Measurements from ENCODE around the gene ZNF101.
A peak's percentile ranks its signal among the peaks of the same experiment; 100 is the strongest.

Gene ZNF101

GRCh38 chr19:19626516-19627472 is 41.8 kb upstream of the ZNF101 start:
- no peak for DNase-seq (ENCODE audit: extremely low read depth, insufficient read length)
- no peak for TF ChIP-seq CTCF (IDR thresholded peaks at IDR 0.05; ENCODE audit: insufficient read depth, low read length, poor library complexity, severe bottlenecking)
- H3K27me3 ChIP-seq (replicated peaks; ENCODE audit: control insufficient read depth, insufficient read depth, low read length): no peaks in the 10 kb centered on the region
- peaks cover 20% of the 10 kb centered on the region for H3K36me3 ChIP-seq (ENCODE audit: control insufficient read depth, insufficient read depth, low read length)
- peak overlapping the region; percentile 72 for H3K4me3 ChIP-seq (replicated peaks; ENCODE audit: low read depth, low read length)

GRCh38 chr19:19627621-19628500 is 40.8 kb upstream of the ZNF101 start, which contains the start of gene LPAR2:
TSS of gene LPAR2 (minus strand) at chr19:19628220. CDS start at chr19:19627275, 945 bp downstream.
- TF ChIP-seq CTCF (IDR thresholded peaks at IDR 0.05; ENCODE audit: insufficient read depth, low read length, poor library complexity, severe bottlenecking): no peak
- Histone ChIP-seq H3K27me3 (replicated peaks; ENCODE audit: control insufficient read depth, insufficient read depth, low read length) (no peaks in the 10 kb centered on the region), H3K36me3 (ENCODE audit: control insufficient read depth, insufficient read depth, low read length) (peaks cover 24% of the 10 kb centered on the region), H3K4me3 (replicated peaks; ENCODE audit: low read depth, low read length) (peak within 1 kb of the TSS; percentile 72)
- DNase-seq (ENCODE audit: extremely low read depth, insufficient read length): peak; percentile 80

- peak; percentile 57 for DNase-seq (ENCODE audit: extremely low read depth, insufficient read length)
- H3K4me3 ChIP-seq (replicated peaks; ENCODE audit: low read depth, low read length): peak overlapping the region; percentile 72
- peaks cover 24% of the 10 kb centered on the region for H3K36me3 ChIP-seq (ENCODE audit: control insufficient read depth, insufficient read depth, low read length)
- no peaks in the 10 kb centered on the region for H3K27me3 ChIP-seq (replicated peaks; ENCODE audit: control insufficient read depth, insufficient read depth, low read length)
- no peak for TF ChIP-seq CTCF (IDR thresholded peaks at IDR 0.05; ENCODE audit: insufficient read depth, low read length, poor library complexity, severe bottlenecking)
These were observed 40.0 kb upstream of the ZNF101 start for GRCh38 chr19:19628501-19629134.

- Histone ChIP-seq H3K4me3 (replicated peaks; ENCODE audit: low read depth, low read length) (no peak overlapping the region), H3K36me3 (ENCODE audit: control insufficient read depth, insufficient read depth, low read length) (peaks cover 34% of the 10 kb centered on the region), H3K27me3 (replicated peaks; ENCODE audit: control insufficient read depth, insufficient read depth, low read length) (no peaks in the 10 kb centered on the region)
- TF ChIP-seq CTCF (IDR thresholded peaks at IDR 0.05; ENCODE audit: insufficient read depth, low read length, poor library complexity, severe bottlenecking): no peak
- no peak for DNase-seq (ENCODE audit: extremely low read depth, insufficient read length)
These were observed 38.6 kb upstream of the ZNF101 start for GRCh38 chr19:19630062-19630414.

- TF ChIP-seq CTCF (IDR thresholded peaks at IDR 0.05; ENCODE audit: insufficient read depth, low read length, poor library complexity, severe bottlenecking): no peak
- peaks cover 38% of the 10 kb centered on the region for H3K36me3 ChIP-seq (ENCODE audit: control insufficient read depth, insufficient read depth, low read length)
- DNase-seq (ENCODE audit: extremely low read depth, insufficient read length): no peak
These were observed 38.2 kb upstream of the ZNF101 start for GRCh38 chr19:19630426-19630825.

More at GRCh38 chr19:19630426-19630825, 38.2 kb upstream of the ZNF101 start:
- Histone ChIP-seq H3K4me3 (replicated peaks; ENCODE audit: low read depth, low read length) (no peak overlapping the region), H3K27me3 (replicated peaks; ENCODE audit: control insufficient read depth, insufficient read depth, low read length) (no peaks in the 10 kb centered on the region)
